Activated CD8-positive, alpha-beta memory T cell treated with anti-CD3 and anti-CD28 coated beads, Interleukin-2, amount 50 U/mL, for 24 hours (primary cell): Measurements from ENCODE around the gene TBCD.

ENCODE experiments used
- DNase-seq: peaks from one replicate; pipeline ENCODE4 v3.0.0-alpha.2; 2020; ENCODE audit errors: extremely low read depth

TBCD gene

DNA sequence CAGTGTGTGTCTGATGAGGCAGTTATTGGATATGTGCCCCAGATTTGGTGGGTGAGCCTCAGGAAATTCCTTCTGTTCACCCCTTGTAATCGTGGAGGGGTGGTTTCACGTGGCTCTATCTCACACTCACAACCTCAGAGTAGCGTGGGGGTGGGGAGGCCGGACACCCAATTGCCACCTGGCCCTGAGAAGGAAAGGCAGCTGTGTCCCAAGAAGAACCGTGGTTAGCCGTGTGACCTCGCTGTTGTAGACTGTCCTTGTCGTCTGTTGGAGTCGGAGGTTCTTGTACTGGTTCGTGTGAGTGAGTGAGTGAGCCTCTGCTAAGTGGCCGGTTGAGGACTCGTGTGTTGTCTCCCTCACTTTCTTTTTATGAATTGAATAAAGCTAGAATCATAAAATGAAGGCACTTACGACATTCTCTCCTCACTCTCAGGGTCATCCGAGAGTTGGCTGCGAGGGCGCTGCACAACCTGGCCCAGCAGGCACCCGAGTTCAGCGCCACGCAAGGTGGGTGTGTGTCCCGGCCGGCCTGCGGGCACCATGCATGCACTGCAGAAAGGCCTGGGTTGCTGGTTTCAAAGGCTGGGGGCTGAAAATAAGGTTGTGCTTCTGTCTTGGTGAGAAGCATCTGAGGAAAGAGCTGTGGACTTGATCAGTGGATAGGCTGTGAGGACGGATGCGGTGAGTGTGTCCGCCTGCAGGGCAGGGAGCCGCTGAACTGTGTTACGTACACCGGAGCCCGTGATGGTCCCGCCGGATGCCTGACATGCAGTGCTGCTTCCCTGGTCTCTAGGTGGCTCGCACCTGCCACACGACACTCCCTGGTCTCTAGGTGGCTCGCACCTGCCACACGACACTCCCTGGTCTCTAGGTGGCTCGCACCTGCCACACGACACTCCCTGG is 151.4 kb downstream of the TBCD start:
- no peak for DNase-seq

DNA sequence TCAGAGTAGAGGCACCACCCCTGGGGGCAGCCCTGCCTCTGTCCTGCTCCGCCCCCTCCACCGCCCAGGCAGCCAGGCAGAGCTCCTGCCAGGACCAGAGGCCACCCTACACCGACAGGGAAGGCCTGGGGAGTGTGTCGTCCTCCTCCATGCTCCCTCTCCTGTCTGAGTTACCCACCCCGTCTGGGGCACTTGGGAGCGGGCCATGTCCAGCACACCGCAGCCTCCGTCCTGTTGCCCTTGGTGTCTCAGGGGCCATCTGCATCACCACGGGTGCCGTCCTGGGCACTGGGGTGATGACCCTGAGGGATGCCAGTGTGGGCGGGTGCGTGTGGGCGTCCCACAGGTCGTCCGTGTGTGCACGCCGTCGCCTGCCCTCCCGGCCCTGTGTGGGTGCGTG is 153.3 kb downstream of the TBCD start:
- no peak for DNase-seq

DNA sequence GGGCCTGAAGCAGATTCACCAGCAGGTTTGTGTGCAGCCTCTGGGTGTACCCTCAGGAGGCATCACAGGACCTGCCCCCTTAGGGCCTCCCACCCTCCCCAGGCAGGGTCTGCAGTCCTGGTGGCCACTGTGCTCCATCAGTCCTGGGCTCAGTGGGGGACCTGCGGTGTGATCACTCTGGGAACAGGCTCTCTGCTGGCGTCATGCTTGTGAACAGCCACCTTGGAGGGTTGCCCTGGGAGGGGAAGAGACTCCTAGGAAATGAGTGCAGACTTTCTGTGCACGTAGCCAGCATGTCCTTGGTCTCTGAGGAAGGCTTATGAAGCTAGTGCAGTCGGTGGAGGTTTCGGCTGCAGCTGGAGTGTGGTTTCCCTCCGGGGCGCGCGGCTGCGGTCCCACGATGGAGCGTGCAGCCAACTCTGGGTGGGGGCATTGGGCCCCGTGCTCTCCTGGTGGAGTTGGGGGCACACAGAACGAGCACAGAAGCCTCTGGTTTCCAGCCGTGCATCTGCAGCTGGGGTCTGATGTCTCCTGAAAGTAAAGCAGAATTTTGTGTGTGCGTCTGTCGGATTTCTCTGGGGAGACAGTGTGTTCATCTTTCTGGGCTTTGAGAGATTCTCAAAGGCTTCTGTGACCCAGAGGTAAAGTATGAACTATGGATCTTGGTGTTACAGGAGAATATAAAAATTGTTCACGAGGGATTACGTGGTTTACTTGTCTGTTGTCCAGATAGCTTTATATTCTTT is 156.1 kb downstream of the TBCD start:
- no peak for DNase-seq

DNA sequence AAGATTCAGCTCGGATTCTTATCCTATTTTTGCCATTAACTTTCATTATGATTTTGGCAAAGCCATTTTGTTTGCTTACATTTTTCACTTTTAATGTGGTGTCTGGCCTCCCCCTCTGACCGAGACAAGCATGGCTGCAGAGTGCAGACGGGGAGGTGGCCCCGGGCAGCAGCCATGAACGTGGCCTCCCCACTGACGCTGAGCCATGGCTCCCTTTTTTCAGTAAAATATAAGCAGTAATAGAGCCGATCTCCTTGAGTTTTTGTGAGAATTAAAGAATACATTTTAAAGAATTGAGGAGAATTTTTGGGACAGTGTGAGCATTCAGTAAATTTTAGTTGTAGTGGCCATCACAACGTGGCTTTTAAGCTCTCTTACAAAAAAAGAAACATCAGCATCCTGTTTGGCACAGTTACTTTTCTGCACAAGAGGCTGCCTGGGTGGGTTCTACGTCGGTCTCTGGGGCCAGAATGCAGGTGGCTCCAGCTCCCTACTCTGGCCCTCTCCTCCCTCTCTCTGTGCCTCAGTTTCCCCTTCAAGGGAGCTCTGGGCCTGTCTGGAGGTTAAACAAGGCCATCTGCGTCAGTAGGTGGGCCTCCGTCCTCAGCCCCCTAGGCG is 156.8 kb downstream of the TBCD start:
- no peak for DNase-seq

DNA sequence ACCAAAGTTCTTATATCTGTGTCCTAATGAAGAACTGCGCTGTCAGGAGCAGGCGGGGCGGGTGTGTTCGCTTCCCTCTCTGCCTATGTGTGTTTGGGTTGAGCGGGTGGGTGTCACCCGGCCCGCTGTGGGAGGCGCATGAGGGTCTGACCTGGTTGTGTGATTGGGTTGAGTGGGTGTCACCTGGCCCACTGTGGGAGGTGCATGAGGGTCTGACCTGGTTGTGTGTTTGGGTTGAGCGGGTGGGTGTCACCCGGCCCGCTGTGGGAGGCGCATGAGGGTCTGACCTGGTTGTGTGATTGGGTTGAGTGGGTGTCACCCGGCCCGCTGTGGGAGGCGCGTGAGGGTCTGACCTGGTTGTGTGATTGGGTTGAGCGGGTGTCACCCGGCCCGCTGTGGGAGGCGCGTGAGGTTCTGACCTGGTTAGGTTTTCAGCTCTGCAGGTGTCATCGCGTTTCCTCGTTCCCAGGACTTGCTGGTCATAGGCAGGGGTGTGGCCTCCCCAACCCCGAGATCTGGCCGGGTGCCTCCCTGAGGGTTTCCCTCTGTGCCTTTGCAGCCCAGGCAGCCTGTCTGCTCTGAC is 157.5 kb downstream of the TBCD start:
- DNase-seq, result no peak

DNA sequence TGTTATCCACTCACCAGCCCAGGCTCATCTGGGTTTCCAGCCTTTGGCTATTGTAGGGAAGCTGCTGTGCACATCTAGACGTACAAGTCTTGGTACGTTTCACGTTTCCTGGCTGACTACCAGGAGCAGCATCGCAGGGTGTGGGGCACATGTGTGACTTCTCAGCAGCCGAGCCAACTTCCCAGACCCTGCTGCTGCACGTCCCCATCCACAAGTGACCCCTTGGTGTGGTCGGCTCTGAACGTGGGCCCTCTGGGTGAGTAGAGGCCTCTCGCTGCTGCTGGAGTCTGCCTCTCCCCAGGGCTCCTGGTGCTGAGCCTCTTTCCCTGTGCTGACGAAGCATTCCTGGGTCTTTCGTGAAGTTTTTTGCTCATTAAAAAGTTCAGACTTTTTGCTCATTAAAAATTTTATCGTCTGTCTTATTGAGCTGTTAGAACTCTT is 158.2 kb downstream of the TBCD start:
- no peak for DNase-seq

DNA sequence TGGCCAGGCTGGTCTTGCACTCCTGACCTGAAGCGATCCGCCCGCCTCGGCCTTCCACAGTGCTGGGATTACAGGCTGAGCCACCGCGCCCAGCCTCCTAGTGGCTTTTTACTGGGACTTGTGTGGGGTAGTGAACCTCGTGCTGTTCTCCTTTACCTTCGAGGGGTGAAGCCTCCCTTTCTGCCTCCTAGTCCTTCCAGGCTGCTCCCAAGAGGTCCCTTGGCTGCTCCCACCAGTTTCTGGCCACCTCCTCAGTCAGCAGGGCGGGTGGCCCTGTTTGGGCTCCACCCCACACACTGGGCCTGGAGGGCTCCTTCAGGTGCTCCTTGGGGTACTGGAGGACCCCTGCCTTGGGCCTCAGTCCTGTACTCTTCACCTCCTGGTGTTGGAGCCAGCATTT is 158.9 kb downstream of the TBCD start:
- no peak for DNase-seq

DNA sequence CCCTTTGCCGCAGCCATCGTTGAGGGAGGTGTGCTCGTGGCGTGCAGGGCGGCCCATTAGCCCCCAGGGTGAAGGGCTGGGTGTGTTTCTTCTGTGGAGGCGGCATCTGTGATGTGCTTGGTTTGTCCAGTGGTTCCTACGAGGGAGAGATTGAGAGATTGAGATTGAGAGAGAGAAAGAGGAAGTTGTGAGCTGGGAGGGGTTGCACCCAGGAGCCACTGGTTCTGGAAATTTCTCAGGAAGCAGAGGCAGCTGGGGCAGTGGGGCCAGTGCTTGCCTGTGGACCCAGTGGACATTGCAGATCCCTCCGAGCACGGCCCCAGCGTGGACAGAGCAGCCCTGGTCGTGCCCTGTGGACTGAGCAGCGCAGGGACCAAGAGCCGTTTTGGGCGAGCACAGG is 160.0 kb downstream of the TBCD start:
- DNase-seq, result no peak

DNA sequence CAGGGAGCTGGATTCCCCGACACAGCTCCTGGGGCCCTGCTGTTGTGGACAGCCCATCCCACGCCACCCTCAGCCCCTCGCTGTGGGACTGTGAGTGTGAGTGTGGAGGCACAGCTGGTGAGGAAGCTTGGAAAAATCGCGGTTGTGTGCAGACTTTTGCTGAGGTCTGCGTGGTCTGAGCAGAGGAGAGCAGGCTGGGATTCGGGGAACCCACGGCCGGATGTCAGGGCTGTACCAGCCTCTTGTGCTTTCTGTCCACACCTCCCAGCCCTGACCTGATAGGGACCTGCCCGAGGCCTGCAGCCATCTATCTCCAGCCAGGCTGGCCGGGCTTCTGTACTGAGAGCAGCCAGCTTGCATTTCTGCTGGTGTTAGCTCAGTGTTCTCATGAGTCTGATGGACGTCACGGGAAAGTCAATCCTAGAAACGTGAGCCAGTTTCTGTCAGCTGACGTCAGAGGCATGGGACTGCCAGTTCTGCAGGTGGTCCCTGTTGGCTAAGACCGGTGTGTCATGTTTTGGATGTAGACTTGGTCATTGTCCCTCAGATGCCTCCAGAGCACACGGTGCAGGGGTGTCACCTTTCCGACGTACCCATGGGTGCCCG is 160.7 kb downstream of the TBCD start:
- no peak for DNase-seq

DNA sequence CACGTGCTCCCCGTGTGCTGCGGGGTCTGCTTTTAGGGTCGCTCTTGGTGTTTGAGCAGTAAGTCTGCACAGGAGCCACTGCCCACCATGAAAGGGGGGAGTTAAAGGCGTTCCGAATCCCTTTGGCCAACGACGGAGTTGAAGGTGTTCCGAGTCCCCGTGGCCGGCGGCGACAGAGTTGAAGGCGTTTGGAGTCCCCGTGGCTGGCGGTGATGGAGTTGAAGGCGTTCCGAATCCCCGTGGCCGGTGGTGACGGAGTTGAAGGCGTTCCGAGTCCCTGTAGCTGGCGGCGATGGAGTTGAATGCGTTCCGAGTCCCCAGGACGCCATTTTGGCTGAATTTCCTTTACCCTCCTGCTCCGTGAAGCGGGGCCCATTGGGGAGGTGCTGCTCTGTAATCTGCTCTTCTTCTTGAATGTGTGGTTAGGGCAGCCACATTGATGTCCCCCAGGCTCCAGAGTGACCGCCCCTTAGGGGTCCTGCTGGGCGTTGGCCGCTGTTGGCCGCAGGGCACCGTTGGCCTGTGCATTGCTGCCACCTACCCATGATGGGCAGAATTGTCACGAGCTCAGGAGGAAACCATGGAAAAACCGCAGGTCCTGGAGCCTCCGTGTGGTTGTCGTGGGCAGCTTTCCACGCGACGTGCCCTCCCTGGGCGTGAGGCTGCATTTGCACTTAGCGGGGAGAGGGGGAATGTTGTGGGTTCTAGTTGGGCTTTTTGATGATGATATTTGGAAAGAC is 161.6 kb downstream of the TBCD start:
- no peak for DNase-seq

DNA sequence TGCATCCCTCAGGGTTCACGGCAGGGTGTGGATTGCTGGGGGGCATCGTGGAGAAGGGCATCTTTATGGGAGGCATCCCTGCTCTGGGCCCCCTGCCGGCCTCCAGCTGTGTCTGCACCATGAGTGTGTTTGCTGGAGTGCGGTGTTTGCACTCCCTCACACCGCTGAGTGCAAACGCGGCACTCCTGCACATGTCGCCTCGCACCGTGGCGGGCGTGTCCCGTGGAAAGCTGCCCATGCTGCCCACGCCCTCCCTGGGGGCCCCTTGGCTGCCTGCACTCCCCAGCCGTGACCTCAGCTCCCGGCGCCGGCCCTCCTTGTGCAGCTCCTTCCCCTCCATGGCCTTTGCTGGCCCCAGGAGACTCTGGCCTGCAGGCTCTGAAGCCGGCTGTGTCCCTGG is 162.5 kb downstream of the TBCD start:
- no peak for DNase-seq

DNA sequence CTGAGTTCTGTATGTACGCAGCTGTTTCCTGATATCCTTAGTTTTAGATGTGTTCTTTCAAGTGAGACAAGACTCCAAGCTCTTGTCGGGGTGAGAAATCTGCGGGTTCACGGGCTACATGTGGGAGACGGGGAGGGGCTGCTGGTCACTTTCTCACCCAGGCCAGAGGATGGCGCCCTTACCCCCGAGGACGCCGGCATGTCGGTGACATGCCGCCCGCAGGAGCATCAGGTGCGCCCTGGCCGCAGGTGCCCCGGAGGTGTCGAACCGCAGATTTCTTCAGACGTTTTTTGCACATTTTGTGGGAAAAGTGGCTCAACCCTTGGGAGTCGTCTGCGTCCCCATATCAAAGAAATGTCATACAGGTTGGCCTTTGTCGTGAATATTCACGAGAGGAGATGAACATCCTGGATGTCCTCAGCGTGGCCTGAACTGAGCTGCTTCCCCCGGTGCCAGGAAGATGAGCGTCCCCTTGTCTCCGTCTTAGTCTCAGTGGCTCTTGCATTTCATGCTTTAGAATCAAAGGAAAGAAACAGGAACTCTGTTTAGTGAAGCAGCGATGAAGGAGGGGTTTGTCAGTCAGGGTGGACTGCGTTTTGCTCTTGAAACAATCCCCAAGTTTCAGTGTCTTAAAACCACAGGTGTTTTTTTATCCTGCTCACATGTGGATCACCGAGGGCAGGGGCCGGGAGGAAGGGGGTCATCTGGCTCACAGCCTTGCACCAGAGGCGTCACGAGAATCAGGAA is 163.3 kb downstream of the TBCD start:
- no peak for DNase-seq

DNA sequence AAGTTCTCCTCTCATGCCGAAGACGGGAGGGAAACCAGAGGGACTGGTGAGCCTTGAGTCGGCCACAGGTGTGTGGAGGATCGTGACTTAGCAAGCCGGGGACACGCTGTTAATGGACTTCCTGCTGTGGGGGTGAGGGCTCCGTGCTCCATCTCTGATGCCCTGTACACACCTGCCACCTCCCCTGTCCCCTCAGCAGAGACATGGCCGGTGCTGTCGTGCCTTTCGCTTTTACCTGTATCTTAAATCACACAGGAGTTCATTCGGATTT is 163.8 kb downstream of the TBCD start:
- DNase-seq, result no peak

DNA sequence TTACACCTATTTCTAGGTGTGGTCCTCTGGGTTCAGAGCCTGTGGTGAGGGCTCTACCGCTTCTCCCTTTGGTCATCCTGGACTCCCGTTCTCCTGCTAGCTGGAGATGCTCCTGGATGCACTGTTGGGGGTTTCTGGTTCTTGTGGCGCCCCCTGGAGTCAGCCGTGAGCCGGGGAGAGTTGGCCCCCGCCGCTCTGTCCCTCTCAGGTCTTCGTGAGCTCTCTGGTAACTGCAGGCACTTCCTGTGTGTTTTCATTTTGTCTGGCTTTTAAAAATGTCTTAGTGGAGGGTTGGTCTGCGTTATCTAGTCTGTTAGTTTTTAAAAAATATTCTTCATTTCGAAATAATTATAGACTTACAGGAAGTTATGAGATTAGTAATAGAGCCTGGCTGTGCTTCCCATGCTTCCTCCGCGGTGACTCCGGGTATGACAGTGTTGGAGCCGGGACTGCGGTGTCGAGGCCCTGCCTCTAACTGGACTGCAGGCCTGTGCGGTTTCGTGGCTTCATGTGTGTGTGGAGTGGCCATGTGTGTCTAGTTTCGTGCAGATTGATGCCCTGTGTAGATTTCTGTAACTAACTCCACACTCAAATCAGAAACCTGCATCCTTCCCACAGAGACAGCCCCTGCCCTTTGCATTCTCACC is 166.0 kb downstream of the TBCD start:
- DNase-seq, result no peak

DNA sequence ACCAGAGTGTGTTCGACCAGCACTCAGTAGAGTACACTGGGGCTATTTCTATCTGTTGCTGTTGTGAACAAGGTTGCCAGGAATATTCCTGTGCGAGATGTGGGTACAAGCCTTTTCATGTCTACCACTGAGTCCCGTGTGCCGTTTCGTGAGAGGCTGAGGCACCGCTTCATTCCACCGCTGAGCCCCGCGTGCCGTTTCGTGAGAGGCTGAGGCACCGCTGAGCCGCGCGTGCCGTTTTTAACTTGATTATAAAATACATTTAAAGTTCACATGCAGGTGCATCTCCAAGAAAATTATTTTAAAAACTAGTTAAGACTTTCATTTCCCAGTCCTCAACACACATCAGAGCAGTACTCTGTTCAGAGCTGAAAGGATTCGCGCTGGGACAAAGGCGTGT is 166.6 kb downstream of the TBCD start:
- no peak for DNase-seq

DNA sequence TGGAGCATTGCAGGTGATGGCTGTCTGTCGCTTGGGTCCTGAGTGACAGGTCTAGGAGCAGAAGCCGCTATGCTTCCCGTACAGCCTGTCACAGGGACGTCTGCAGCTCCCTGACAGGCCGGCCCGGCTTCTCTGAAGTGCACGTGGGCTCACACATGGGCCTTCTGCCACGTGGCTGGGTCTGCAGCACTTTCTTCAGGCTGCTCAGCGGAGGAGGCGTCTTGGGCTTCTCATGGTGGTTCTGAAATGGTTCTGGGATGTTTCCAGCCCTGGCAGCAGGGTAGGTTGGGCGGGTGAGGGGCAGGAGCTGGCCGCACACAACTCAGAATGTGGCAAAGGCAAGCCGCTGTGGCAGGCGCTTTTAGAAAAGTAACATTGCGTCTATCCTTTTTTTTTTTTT is 168.3 kb downstream of the TBCD start:
- no peak for DNase-seq

DNA sequence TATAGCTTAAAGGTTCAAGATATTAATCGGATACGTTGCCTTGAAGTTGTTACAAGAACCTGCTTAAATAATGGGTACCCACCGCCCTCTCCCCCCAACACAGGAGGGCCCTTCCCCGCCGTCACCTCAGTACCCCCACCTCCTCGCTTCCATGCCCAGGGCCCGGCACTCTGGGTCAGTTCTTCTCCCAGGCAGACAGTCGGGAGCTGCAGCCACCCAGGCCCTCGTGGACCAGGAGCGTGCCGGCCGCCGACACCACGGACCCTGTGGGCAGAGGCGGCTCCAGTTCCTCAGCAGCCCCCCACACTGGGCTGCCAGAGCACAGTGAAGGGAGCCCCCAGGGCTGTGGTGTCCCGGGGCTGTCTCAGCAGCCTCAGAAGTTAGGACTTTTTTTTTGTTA is 168.8 kb downstream of the TBCD start:
- DNase-seq, result no peak

DNA sequence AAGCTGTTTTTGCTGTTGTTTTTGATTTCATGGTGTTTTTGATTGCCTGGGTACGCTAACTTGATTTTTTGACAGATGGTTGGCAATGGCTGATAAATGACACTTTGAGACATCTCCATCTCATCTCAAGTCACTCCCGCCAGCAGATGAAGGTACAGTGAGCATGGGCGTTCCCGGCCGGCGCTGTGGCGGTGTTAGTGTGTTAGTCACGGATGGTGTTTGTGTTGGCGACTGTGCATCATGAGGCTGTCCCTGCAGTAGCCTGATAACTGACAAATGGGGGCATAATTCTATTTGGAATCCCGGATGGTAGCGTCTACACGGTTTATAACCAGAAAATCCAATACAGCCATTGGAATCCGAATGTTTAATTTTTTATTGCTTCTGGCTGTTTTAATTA is 169.6 kb downstream of the TBCD start:
- DNase-seq, result no peak

DNA sequence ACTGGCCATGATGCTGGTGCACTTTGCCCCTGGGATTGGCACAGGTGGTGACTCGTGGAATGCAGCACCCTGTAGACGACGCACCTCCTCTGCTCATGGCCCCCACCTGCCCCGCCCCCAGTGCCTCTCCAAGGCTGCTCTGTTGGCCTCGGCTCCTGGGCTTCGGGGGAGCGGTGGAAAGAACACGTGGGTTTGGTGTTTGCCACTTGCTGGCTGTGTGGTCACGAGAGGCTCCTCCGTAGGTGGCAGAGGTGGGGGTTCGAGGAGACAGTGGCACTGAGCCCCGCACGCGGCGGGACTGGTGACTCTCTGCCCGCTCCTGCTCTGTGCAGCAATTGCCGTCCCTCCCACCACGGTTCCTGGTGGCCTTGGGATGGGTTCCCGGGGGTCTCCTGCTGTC is 170.8 kb downstream of the TBCD start:
- no peak for DNase-seq

DNA sequence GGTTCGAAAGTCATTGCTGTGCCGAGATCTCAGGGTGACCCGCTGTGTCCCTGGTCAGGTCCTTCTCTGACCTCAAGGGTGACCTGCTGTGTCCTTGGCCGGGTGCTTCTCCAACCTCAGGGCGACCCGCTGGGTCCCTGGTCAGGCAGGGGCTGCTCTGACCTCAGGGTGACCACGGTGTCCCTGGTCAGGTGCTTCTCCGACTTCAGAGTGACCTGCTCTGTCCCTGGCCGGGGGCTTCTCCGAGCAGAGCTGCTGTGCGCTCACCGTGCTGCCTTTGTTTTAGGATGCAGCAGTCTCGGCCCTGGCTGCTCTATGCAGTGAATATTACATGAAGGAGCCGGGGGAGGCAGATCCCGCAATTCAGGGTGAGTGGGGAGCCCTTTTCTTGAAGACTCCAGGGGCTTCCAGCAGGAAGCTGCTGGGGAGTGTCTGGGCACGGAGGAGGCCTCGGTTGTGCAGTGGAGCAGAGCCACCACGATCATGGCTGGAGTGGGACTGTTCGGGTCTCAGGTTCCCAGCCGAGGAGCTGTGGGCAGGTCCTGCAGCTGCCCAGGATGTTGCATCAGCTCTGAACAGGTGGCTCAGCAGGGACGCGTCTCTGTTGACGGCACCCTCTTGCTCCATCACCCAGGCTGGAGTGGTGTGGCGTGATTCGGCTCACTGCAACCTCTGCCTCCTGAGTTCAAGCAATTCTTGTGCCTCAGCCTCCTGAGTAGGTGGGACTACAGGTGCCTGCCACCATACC is 171.7 kb downstream of the TBCD start:
- DNase-seq, result no peak
